ENCODE data around the gene JADE3.

JADE3 gene

DNA sequence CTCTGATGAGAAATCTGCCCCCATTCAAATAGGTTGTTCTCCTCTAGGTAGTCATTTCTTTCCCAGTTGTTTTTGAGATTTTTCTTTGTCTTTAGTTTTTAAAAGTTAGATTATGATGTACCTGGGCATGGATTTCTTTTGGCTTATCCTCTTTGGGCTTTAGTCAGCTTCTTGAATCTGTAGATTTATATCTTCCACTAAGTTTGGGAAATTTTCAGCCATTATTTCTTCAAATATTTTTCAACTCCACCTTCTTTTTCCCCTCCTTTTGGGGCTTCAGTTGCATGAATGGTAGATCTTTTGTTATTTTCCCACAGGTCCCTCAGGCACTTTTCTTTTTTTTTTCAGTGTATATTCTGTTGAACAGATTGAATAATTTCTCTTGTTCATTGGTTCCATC is 77.3 kb downstream of the JADE3 start:
- Histone ChIP-seq H2BK15ac (replicated peaks; ENCODE audit: low read depth) (no peak overlapping the region), H2AK5ac (ENCODE audit: low read length) (no peak overlapping the region), H2BK120ac (ENCODE audit: low read depth, low read length) (no peak overlapping the region), H2BK5ac (ENCODE audit: low read length) (no peak overlapping the region), H3K18ac (ENCODE audit: low read length) (no peak overlapping the region), H3K56ac (ENCODE audit: low read length) (no peak overlapping the region), H4K8ac (ENCODE audit: low read depth, low read length) (no peak overlapping the region), H3K27ac (ENCODE audit: low read depth, low read length) (no peak overlapping the region), H3K27me3 (ENCODE audit: insufficient read depth, low read length, poor library complexity) (no peaks in the 10 kb centered on the region), H3K36me3 (ENCODE audit: control insufficient read depth, insufficient read depth, low read length) (no peaks in the 10 kb centered on the region), H3K4me3 (ENCODE audit: low read length) (no peak overlapping the region), H3K9ac (ENCODE audit: low read length) (no peak overlapping the region), H3K23ac (ENCODE audit: low read length) (no peak overlapping the region), H3K79me1 (ENCODE audit: low read length) (no peaks in the 10 kb centered on the region), H3K4ac (ENCODE audit: low read depth, low read length) (no peak overlapping the region), H4K5ac (ENCODE audit: low read length) (no peak overlapping the region), H3K4me1 (ENCODE audit: control insufficient read depth, low read depth, low read length) (peaks cover 3% of the 10 kb centered on the region), H3K79me2 (ENCODE audit: control insufficient read depth, insufficient read depth, low read length) (no peaks in the 10 kb centered on the region), H3K4me2 (ENCODE audit: low read length) (no peak overlapping the region)
- DNase-seq = no peak

GRCh38 chrX:46991664-46992063 is 79.4 kb downstream of the JADE3 start:
- H2BK5ac ChIP-seq (ENCODE audit: low read length) = no peak overlapping the region
- no peak overlapping the region for H3K4me2 ChIP-seq (ENCODE audit: low read length)
- no peak overlapping the region for H3K4ac ChIP-seq (ENCODE audit: low read depth, low read length)
- H3K36me3 ChIP-seq (ENCODE audit: control insufficient read depth, insufficient read depth, low read length) = no peaks in the 10 kb centered on the region
- no peaks in the 10 kb centered on the region for H3K79me2 ChIP-seq (ENCODE audit: control insufficient read depth, insufficient read depth, low read length)
- WGBS (ENCODE audit: extremely low coverage, insufficient coverage, low lambda C conversion rate) = no CpG with 5 or more reads among the region's 2 CpGs
- H3K27ac ChIP-seq (ENCODE audit: low read depth, low read length) = no peak overlapping the region
- peak; percentile 8 for DNase-seq
- H2AK5ac ChIP-seq (ENCODE audit: low read length) = no peak overlapping the region
- peaks cover 3% of the 10 kb centered on the region for H3K4me1 ChIP-seq (ENCODE audit: control insufficient read depth, low read depth, low read length)
- H4K5ac ChIP-seq (ENCODE audit: low read length) = no peak overlapping the region
- H3K79me1 ChIP-seq (ENCODE audit: low read length) = no peaks in the 10 kb centered on the region
- no peak overlapping the region for H3K56ac ChIP-seq (ENCODE audit: low read length)
- no peak overlapping the region for H3K23ac ChIP-seq (ENCODE audit: low read length)
- no peak overlapping the region for H3K4me3 ChIP-seq (ENCODE audit: low read length)
- no peaks in the 10 kb centered on the region for H3K27me3 ChIP-seq (ENCODE audit: insufficient read depth, low read length, poor library complexity)
- no peak overlapping the region for H3K9ac ChIP-seq (ENCODE audit: low read length)
- H3K18ac ChIP-seq (ENCODE audit: low read length) = no peak overlapping the region
- H2BK15ac ChIP-seq (replicated peaks; ENCODE audit: low read depth) = no peak overlapping the region
- no peak overlapping the region for H2BK120ac ChIP-seq (ENCODE audit: low read depth, low read length)
- H4K8ac ChIP-seq (ENCODE audit: low read depth, low read length) = no peak overlapping the region

DNA sequence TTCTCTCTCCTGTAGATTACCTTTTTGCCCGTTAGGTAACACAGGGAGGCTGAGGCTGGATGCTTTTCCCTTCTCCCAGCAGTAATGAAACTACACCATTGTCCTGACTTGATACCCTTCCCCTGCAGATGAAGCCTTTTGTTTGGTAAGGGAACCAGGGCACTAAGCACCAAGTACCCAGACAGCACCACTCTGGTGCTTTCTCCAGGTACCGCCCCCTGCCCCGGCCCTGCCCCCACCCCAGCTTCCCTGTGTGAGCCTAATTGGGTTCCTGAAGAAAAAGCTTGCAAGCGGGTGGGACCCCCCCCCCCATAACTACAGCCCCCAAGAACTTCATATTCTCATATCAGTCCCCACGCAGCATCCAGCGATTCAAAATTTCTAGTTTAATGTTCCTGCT is 79.8 kb downstream of the JADE3 start:
- no peak overlapping the region for H3K4me2 ChIP-seq (ENCODE audit: low read length)
- peaks cover 3% of the 10 kb centered on the region for H3K4me1 ChIP-seq (ENCODE audit: control insufficient read depth, low read depth, low read length)
- H4K5ac ChIP-seq (ENCODE audit: low read length) = no peak overlapping the region
- H3K79me1 ChIP-seq (ENCODE audit: low read length) = no peaks in the 10 kb centered on the region
- no peaks in the 10 kb centered on the region for H3K36me3 ChIP-seq (ENCODE audit: control insufficient read depth, insufficient read depth, low read length)
- no peak overlapping the region for H3K23ac ChIP-seq (ENCODE audit: low read length)
- H2BK120ac ChIP-seq (ENCODE audit: low read depth, low read length) = no peak overlapping the region
- no peak overlapping the region for H2BK15ac ChIP-seq (replicated peaks; ENCODE audit: low read depth)
- H3K27me3 ChIP-seq (ENCODE audit: insufficient read depth, low read length, poor library complexity) = no peaks in the 10 kb centered on the region
- H3K4me3 ChIP-seq (ENCODE audit: low read length) = no peak overlapping the region
- no peak overlapping the region for H3K18ac ChIP-seq (ENCODE audit: low read length)
- no CpG with 5 or more reads among the region's 6 CpGs for WGBS (ENCODE audit: extremely low coverage, insufficient coverage, low lambda C conversion rate)
- no peak overlapping the region for H3K4ac ChIP-seq (ENCODE audit: low read depth, low read length)
- no peak overlapping the region for H2AK5ac ChIP-seq (ENCODE audit: low read length)
- no peaks in the 10 kb centered on the region for H3K79me2 ChIP-seq (ENCODE audit: control insufficient read depth, insufficient read depth, low read length)
- H3K56ac ChIP-seq (ENCODE audit: low read length) = no peak overlapping the region
- no peak overlapping the region for H3K27ac ChIP-seq (ENCODE audit: low read depth, low read length)
- no peak overlapping the region for H3K9ac ChIP-seq (ENCODE audit: low read length)
- no peak for DNase-seq
- H2BK5ac ChIP-seq (ENCODE audit: low read length) = no peak overlapping the region
- H4K8ac ChIP-seq (ENCODE audit: low read depth, low read length) = no peak overlapping the region

GRCh38 chrX:46994096-46994495 is 81.9 kb downstream of the JADE3 start:
- Histone ChIP-seq H3K23ac (ENCODE audit: low read length) (no peak overlapping the region), H3K56ac (ENCODE audit: low read length) (no peak overlapping the region), H3K36me3 (ENCODE audit: control insufficient read depth, insufficient read depth, low read length) (no peaks in the 10 kb centered on the region), H4K8ac (ENCODE audit: low read depth, low read length) (no peak overlapping the region), H2BK120ac (ENCODE audit: low read depth, low read length) (no peak overlapping the region), H3K79me1 (ENCODE audit: low read length) (no peaks in the 10 kb centered on the region), H3K79me2 (ENCODE audit: control insufficient read depth, insufficient read depth, low read length) (no peaks in the 10 kb centered on the region), H2BK15ac (replicated peaks; ENCODE audit: low read depth) (no peak overlapping the region), H3K4ac (ENCODE audit: low read depth, low read length) (no peak overlapping the region), H3K4me1 (ENCODE audit: control insufficient read depth, low read depth, low read length) (peaks cover 3% of the 10 kb centered on the region), H3K4me2 (ENCODE audit: low read length) (no peak overlapping the region), H3K27ac (ENCODE audit: low read depth, low read length) (no peak overlapping the region), H2BK5ac (ENCODE audit: low read length) (no peak overlapping the region), H3K18ac (ENCODE audit: low read length) (no peak overlapping the region), H2AK5ac (ENCODE audit: low read length) (no peak overlapping the region), H3K9ac (ENCODE audit: low read length) (no peak overlapping the region), H4K5ac (ENCODE audit: low read length) (no peak overlapping the region), H3K4me3 (ENCODE audit: low read length) (no peak overlapping the region), H3K27me3 (ENCODE audit: insufficient read depth, low read length, poor library complexity) (no peaks in the 10 kb centered on the region)
- no peak for DNase-seq

DNA sequence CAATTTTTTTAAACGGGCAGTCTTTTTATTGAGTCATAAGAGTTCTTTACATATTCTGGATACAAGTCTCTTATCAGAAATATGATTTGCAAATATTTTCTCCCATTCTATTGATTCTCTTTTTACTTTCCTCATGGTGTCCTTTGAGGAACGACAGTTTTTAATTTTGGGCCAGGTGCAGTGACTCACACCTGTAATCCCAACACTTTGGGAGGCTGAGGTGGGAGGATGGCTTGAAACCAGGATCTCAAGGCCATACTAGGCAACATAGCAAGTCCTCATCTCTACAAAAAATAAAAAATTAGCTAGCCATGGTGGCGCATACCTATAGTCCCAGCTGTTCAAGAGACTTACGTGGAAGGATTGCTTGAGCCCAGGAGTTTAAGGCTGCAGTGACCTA is 99.9 kb downstream of the JADE3 start:
- Histone ChIP-seq H3K4me3 (ENCODE audit: low read length) (no peak overlapping the region), H3K27ac (ENCODE audit: low read depth, low read length) (no peak overlapping the region), H3K18ac (ENCODE audit: low read length) (no peak overlapping the region), H3K79me1 (ENCODE audit: low read length) (no peaks in the 10 kb centered on the region), H3K23ac (ENCODE audit: low read length) (no peak overlapping the region), H3K56ac (ENCODE audit: low read length) (no peak overlapping the region), H3K9ac (ENCODE audit: low read length) (no peak overlapping the region), H3K4ac (ENCODE audit: low read depth, low read length) (no peak overlapping the region), H4K5ac (ENCODE audit: low read length) (no peak overlapping the region), H2BK120ac (ENCODE audit: low read depth, low read length) (no peak overlapping the region), H3K36me3 (ENCODE audit: control insufficient read depth, insufficient read depth, low read length) (no peaks in the 10 kb centered on the region), H2AK5ac (ENCODE audit: low read length) (no peak overlapping the region), H3K79me2 (ENCODE audit: control insufficient read depth, insufficient read depth, low read length) (no peaks in the 10 kb centered on the region), H2BK5ac (ENCODE audit: low read length) (no peak overlapping the region), H2BK15ac (replicated peaks; ENCODE audit: low read depth) (no peak overlapping the region), H3K4me2 (ENCODE audit: low read length) (no peak overlapping the region), H4K8ac (ENCODE audit: low read depth, low read length) (no peak overlapping the region), H3K4me1 (ENCODE audit: control insufficient read depth, low read depth, low read length) (no peaks in the 10 kb centered on the region), H3K27me3 (ENCODE audit: insufficient read depth, low read length, poor library complexity) (no peaks in the 10 kb centered on the region)
- WGBS (ENCODE audit: extremely low coverage, insufficient coverage, low lambda C conversion rate) = no CpG with 5 or more reads among the region's 4 CpGs
- DNase-seq = no peak

DNA sequence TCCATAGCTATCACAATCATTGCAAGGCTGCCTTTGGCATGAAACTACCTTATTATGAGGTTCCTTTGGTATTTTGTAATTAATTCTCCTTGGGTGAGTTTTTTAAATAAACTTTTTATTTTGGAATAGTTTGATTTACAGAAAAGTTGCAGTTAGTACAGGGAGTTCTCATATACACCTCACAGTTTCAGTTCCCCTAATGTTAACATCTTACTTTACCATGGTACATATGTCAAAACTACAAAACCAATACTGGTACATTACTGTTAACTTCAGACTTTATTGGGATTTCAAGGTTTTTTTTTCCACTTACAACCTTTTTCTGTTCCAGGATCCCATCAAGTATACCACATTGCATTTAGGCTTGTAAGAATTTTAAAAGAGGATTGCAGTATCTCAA is 114.0 kb downstream of the JADE3 start:
- H3K18ac ChIP-seq (ENCODE audit: low read length) = no peak overlapping the region
- no peak overlapping the region for H2BK120ac ChIP-seq (ENCODE audit: low read depth, low read length)
- no peaks in the 10 kb centered on the region for H3K79me1 ChIP-seq (ENCODE audit: low read length)
- no peak overlapping the region for H3K4me3 ChIP-seq (ENCODE audit: low read length)
- no peaks in the 10 kb centered on the region for H3K36me3 ChIP-seq (ENCODE audit: control insufficient read depth, insufficient read depth, low read length)
- H3K27me3 ChIP-seq (ENCODE audit: insufficient read depth, low read length, poor library complexity) = no peaks in the 10 kb centered on the region
- no peaks in the 10 kb centered on the region for H3K79me2 ChIP-seq (ENCODE audit: control insufficient read depth, insufficient read depth, low read length)
- H3K4me1 ChIP-seq (ENCODE audit: control insufficient read depth, low read depth, low read length) = no peaks in the 10 kb centered on the region
- DNase-seq = no peak
- H4K8ac ChIP-seq (ENCODE audit: low read depth, low read length) = no peak overlapping the region
- no peak overlapping the region for H2AK5ac ChIP-seq (ENCODE audit: low read length)
- H3K27ac ChIP-seq (ENCODE audit: low read depth, low read length) = no peak overlapping the region
- H3K4ac ChIP-seq (ENCODE audit: low read depth, low read length) = no peak overlapping the region
- H3K23ac ChIP-seq (ENCODE audit: low read length) = no peak overlapping the region
- no peak overlapping the region for H2BK15ac ChIP-seq (replicated peaks; ENCODE audit: low read depth)
- no peak overlapping the region for H3K56ac ChIP-seq (ENCODE audit: low read length)
- no peak overlapping the region for H3K4me2 ChIP-seq (ENCODE audit: low read length)
- H4K5ac ChIP-seq (ENCODE audit: low read length) = no peak overlapping the region
- no peak overlapping the region for H3K9ac ChIP-seq (ENCODE audit: low read length)
- no peak overlapping the region for H2BK5ac ChIP-seq (ENCODE audit: low read length)

Data from mesendoderm (in vitro differentiated cells).